ENCODE results near the gene SNX4. TPM values are rescaled to one million over a fixed set of nuclear protein-coding genes. Genes with fewer than 3 reads are reported as not detected.
A peak's percentile ranks its signal among the peaks of the same experiment; 100 is the strongest.

Gene SNX4
- total RNA-seq (2022) (33.1 and 38.0 TPM in 2 replicates), Bru-seq, nascent RNA (percentile 82 among the genes with signal in this experiment), BruChase-seq, experiment 1, labeled RNA remaining after a 6-hour chase (percentile 79 among the genes with signal in this experiment), BruChase-seq, experiment 2, labeled RNA remaining after a 2-hour chase (percentile 81 among the genes with signal in this experiment)
- long read RNA-seq, transcript SNX4-201 (14 exons, 2,513 nt) = major isoform, 65 of 85 reads
- long read RNA-seq, partial matches to known transcripts = 5 of 85 reads
- long read RNA-seq, other reads (novel, unspliced or antisense) = 14 of 85 reads

DNA sequence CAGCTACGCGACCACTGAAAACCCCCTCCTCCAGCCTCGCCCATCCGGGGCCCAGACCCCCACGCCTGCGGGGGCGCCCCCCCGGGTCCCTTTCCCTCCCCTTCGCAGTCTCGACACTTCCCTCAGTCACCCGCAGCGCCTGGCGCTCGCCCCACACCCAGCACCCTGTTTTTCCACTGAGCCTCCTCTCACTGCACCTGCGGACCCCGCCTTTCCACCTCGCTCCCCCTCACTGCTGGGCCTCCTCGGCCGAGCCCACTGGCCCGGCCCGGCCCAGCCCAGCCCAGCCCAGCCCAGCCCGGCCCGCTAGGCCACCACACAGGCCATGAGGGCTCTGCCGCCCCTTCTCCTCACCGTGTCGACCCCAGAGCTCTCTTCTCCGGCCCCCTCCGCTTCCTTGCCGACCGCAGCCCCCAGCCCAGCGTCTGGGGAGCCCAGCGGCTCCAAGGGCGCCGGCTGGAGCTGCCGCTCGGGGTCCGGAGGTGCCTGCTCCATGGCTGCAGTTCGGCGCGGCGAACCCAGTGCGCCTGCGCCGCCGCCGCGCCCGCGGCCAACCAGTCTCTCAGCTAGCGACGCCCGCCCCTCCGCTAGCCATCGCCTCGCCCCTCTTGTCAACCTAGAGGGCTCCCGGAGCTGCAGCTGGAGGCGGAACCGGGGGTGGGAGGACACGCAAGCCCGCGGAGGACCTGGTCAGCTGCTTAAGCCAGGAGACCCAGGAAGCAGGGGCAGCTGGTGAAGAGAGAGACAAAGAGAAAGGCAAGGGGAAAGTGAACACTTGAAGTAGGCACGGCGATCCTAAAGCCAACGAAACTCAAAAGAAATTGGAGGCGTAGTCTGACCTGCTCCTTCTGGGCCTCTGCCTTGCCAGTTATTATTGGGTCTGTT is at the start of gene SNX4:
SNX4 (minus strand) TSS at position 525 of the 885 bp plus-strand sequence; CDS start at position 495, 30 bp downstream.
- Mint-ChIP-seq H3K4me1 (ENCODE audit: low read depth, unreplicated experiment) (peaks cover 7% of the 10 kb centered on the region), H3K27me3 (ENCODE audit: unreplicated experiment) (no peaks in the 10 kb centered on the region), H3K9me3 (ENCODE audit: low read depth, unreplicated experiment) (no peaks in the 10 kb centered on the region), H3K36me3 (ENCODE audit: insufficient read depth, unreplicated experiment) (peaks cover 26% of the 10 kb centered on the region), H3K4me3 (ENCODE audit: low read depth, unreplicated experiment) (peak within 1 kb of the TSS; percentile 96), H3K27ac (ENCODE audit: unreplicated experiment) (peak within 1 kb of the TSS; percentile 60)
- no TSS peak for BruUV-seq (replicated peaks)
- TF ChIP-seq, protein P1, sequence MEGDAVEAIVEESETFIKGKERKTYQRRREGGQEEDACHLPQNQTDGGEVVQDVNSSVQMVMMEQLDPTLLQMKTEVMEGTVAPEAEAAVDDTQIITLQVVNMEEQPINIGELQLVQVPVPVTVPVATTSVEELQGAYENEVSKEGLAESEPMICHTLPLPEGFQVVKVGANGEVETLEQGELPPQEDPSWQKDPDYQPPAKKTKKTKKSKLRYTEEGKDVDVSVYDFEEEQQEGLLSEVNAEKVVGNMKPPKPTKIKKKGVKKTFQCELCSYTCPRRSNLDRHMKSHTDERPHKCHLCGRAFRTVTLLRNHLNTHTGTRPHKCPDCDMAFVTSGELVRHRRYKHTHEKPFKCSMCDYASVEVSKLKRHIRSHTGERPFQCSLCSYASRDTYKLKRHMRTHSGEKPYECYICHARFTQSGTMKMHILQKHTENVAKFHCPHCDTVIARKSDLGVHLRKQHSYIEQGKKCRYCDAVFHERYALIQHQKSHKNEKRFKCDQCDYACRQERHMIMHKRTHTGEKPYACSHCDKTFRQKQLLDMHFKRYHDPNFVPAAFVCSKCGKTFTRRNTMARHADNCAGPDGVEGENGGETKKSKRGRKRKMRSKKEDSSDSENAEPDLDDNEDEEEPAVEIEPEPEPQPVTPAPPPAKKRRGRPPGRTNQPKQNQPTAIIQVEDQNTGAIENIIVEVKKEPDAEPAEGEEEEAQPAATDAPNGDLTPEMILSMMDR (IDR thresholded peaks at IDR 0.05; ENCODE audit: unreplicated experiment) = no peak
- intact Hi-C loops (cut with micrococcal nuclease; ENCODE audit: unreplicated experiment) = no loop called here
- DNase-seq = peak; percentile 95
- CTCF ChIA-PET = interaction anchor here (0.7 to 1.5 kb wide), 2 partner anchors 8 to 194 kb away, joined by 3 read pairs; no protein-coding TSS in a partner anchor

DNA sequence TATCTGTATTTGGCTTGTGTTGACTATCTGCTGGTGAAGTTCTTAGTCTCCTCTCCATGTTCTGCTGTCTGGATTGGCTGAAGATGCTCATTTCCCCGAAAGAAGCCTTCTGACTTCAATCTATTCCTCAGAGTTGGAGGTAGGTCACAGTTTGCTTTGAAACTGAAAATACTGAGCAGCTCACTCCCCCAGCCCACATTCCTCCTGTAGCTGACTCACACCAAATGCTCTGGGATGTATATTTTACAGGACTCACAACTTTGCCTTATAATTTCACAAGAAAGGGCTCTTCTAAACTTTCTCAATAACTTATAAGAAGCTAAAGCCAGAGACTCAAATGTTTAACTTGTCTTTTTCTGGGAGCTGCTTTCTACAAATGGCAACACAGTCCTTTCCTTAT is 36.3 kb upstream of the SNX4 start:
- Mint-ChIP-seq H3K4me1 (ENCODE audit: low read depth, unreplicated experiment) (no peaks in the 10 kb centered on the region), H3K27ac (ENCODE audit: unreplicated experiment) (no peak overlapping the region), H3K4me3 (ENCODE audit: low read depth, unreplicated experiment) (no peak overlapping the region), H3K27me3 (ENCODE audit: unreplicated experiment) (no peaks in the 10 kb centered on the region), H3K9me3 (ENCODE audit: low read depth, unreplicated experiment) (no peaks in the 10 kb centered on the region), H3K36me3 (ENCODE audit: insufficient read depth, unreplicated experiment) (no peaks in the 10 kb centered on the region)
- BruUV-seq (replicated peaks) = no TSS peak
- TF ChIP-seq, protein P1 (IDR thresholded peaks at IDR 0.05; ENCODE audit: unreplicated experiment) = no peak
- DNase-seq = no peak
- CTCF ChIA-PET = no interaction called here
- intact Hi-C loops (cut with micrococcal nuclease; ENCODE audit: unreplicated experiment) = no loop called here

DNA sequence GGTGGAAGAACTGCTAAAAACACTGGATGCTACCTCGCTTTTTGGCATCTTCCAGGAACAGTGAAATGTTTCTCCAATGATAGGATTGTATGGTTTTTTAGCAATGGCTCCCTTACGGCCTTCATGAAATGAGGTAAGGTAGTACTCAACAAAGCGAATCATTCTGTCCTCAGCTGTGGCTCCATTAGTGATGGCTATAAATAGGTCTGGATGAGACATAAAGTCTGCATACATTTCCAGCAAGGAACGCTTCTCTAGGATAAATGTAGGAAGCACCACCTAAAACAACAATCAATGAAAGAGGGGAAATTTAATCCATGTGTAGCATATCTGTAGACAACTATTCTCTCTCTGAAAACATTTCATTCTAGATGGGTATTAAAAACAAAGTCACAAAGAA is 32.4 kb upstream of the SNX4 start:
- H3K36me3 Mint-ChIP-seq (ENCODE audit: insufficient read depth, unreplicated experiment) = no peaks in the 10 kb centered on the region
- H3K27me3 Mint-ChIP-seq (ENCODE audit: unreplicated experiment) = no peaks in the 10 kb centered on the region
- no peak overlapping the region for H3K4me3 Mint-ChIP-seq (ENCODE audit: low read depth, unreplicated experiment)
- no peak overlapping the region for H3K27ac Mint-ChIP-seq (ENCODE audit: unreplicated experiment)
- no peaks in the 10 kb centered on the region for H3K9me3 Mint-ChIP-seq (ENCODE audit: low read depth, unreplicated experiment)
- CTCF ChIA-PET = no interaction called here
- no TSS peak for BruUV-seq (replicated peaks)
- DNase-seq = no peak
- intact Hi-C loops (cut with micrococcal nuclease; ENCODE audit: unreplicated experiment) = no loop called here
- TF ChIP-seq, protein P1 (IDR thresholded peaks at IDR 0.05; ENCODE audit: unreplicated experiment) = no peak
- no peaks in the 10 kb centered on the region for H3K4me1 Mint-ChIP-seq (ENCODE audit: low read depth, unreplicated experiment)

DNA sequence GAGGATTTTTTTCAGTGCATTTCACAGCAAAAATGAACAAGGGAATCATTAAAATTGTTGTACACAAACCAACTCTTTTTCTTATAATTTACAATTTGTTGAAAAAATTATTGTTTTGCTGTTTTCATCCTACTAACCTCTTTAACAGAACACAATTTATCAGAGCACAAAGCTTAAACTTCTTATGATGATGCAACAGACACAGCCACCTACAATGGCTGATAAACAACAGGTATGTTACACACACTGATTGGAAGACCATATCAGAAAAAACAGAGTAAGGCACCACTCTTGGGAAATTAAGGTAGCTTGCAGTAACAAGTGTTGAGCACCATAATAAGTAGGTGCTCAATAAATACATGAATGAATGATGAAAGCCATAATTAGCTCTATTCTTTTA is 8.9 kb upstream of the SNX4 start:
- intact Hi-C loops (cut with micrococcal nuclease; ENCODE audit: unreplicated experiment) = no loop called here
- Mint-ChIP-seq H3K4me1 (ENCODE audit: low read depth, unreplicated experiment) (no peaks in the 10 kb centered on the region), H3K36me3 (ENCODE audit: insufficient read depth, unreplicated experiment) (no peaks in the 10 kb centered on the region), H3K27ac (ENCODE audit: unreplicated experiment) (no peak overlapping the region), H3K9me3 (ENCODE audit: low read depth, unreplicated experiment) (no peaks in the 10 kb centered on the region), H3K4me3 (ENCODE audit: low read depth, unreplicated experiment) (no peak overlapping the region), H3K27me3 (ENCODE audit: unreplicated experiment) (no peaks in the 10 kb centered on the region)
- TF ChIP-seq, protein P1 (IDR thresholded peaks at IDR 0.05; ENCODE audit: unreplicated experiment) = no peak
- no peak for DNase-seq
- no TSS peak for BruUV-seq (replicated peaks)
- CTCF ChIA-PET = no interaction called here

Measured in Calu3 (cell line).